Pulmonary artery endothelial cell (primary cell): ENCODE data around the gene POU4F2. TPM values are rescaled to one million over a fixed set of nuclear protein-coding genes. Genes with fewer than 3 reads are reported as not detected.
"Not testable (repeated sequence)": the region's sequence is repeated elsewhere in the genome, so short reads cannot be mapped to it uniquely, and the experiment has no call there.

Experiments used
- DNase-seq: peaks from one replicate; pipeline ENCODE4 v3.0.0-alpha.2; 2011; ENCODE audit warnings: low read depth, low spot score
- total RNA-seq: library from RNA; depleted of rRNA; stranded (reverse); fragments of >200 nt; gene quantifications from 2 replicates; pipeline ENCODE4 v1.2.3, GENCODE V29; 2014

The POU4F2 gene
- total RNA-seq, 1 donor from 2014 or later: not detected

GRCh38 chr4:146654687-146655520, 16.2 kb downstream of the POU4F2 start:
- no peak for DNase-seq

- DNase-seq: no peak
Measured at GRCh38 chr4:146655521-146655856, 16.8 kb downstream of the POU4F2 start.

DNA sequence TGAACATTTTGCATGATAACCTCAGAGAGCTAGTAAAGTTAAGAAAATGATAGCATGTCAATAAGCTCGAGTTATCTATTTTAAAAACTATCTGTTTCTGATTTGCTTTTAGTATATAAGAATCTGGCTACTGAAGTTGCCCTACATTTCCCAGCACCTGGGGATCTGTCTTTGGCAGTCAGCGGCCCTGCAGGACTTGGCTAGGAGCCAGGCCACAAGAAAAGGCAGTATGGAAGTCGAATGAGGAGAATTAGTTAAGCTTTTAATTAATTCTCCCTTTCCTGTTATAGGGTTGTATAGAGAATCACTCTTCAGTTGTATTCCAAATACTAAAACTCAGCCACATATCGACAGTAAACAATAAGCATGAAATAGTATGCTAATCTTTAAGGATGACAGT, 22.7 kb downstream of the POU4F2 start:
- no peak for DNase-seq

- DNase-seq: not testable (repeated sequence)
Measured at GRCh38 chr4:146663968-146664311, 25.2 kb downstream of the POU4F2 start.

DNA sequence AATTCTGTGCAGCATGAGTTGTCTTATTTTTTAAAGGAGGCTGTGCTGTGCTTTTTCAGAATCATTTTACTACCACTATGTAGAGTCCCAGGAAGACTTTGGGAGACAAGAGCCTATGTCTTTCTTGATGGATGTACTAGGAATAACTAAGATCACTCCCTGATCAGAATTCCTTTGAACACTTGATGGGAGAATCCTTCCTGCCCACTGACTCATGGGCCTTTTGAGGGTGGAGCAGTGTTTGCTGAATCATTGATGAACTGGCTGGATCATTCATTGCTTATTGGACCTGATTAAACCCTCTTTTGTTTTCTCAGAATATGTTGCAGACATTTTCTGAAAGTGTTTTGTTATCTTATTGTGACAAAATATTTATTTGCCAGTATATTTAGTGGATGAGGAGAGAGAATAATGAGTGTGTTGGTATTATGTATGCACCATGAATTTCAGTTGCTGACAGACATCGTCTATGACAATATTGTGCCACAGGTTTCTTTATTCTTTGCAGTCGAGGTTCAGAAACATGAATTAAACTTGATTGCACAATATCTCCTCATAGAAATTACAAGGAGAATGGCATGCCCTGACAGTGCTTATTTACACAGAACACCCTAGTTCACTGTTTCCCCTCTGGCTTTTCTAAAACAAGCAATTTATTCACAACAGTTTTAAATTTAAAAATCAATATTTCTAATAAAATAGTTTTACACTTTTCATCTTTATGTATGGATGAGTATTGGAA, 36.3 kb downstream of the POU4F2 start:
- DNase-seq: no peak

Other genes with a start within 250 kb of the POU4F2 start
- gene SLC10A7, start 117.0 kb upstream of the POU4F2 start, total RNA-seq: 6.9 and 12.1 TPM in 2 replicates